A673 (cell line): ENCODE measurements around the gene ARMH3. TPM values are rescaled to one million over a fixed set of nuclear protein-coding genes. Genes with fewer than 3 reads are reported as not detected.

ENCODE experiments used
- BruUV-seq: library from RNA; stranded (reverse); fragments of 400-500 nt; replicated peaks from 2 replicates; lab custom pipeline; 2021; lab: Mats Ljungman, UMichigan
- CTCF ChIA-PET: fragments of 300-600 bp; sonication (Branson Sonifier 250); formaldehyde crosslinking; loops from one replicate; lab custom pipeline; 2022; ENCODE audit warnings: antibody characterized with exemption; lab: Charles Lee
- POLR2A ChIA-PET: fragments of 300-600 bp; sonication (Branson Sonifier 250); formaldehyde crosslinking; loops from one replicate; lab custom pipeline; 2022; ENCODE audit warnings: antibody characterized with exemption; ENCODE audit not compliant: low non-redundant PET; lab: Charles Lee
- DNase-seq: peaks from one replicate; pipeline ENCODE4 v3.0.0-alpha.2; 2015; ENCODE audit warnings: low spot score
- H3K27ac ChIP-seq: fragments of 200-600 bp; sonication (generic); 2 replicates; pipeline ENCODE4 v1.5.1; 2016; ENCODE audit warnings: mixed run types, low read depth, mild to moderate bottlenecking, mixed read lengths, antibody characterized with exemption, low read length; ENCODE audit not compliant: poor library complexity, severe bottlenecking
- H3K27me3 ChIP-seq: fragments of 200-600 bp; sonication (generic); replicated peaks from 2 replicates; pipeline ENCODE4 v1.6.1; 2017; ENCODE audit warnings: mixed run types, low read depth, mild to moderate bottlenecking, mixed read lengths, antibody characterized with exemption, low read length; ENCODE audit not compliant: insufficient read depth, poor library complexity
- H3K36me3 ChIP-seq: fragments of 200-600 bp; sonication (generic); 2 replicates; pipeline ENCODE4 v1.6.1; 2016; ENCODE audit warnings: mixed run types, mild to moderate bottlenecking, mixed read lengths, antibody characterized with exemption, low read length; ENCODE audit not compliant: insufficient read depth, poor library complexity, severe bottlenecking
- H3K4me1 ChIP-seq: fragments of 200-600 bp; sonication (generic); 2 replicates; pipeline ENCODE4 v1.6.1; 2017; ENCODE audit warnings: mixed run types, mild to moderate bottlenecking, mixed read lengths, antibody characterized with exemption, low read length; ENCODE audit not compliant: insufficient read depth, poor library complexity, severe bottlenecking
- H3K4me3 ChIP-seq: fragments of 200-600 bp; sonication (generic); 2 replicates; pipeline ENCODE4 v1.5.1; 2016; ENCODE audit warnings: low read depth, mixed run types, mild to moderate bottlenecking, mixed read lengths, low read length; ENCODE audit not compliant: poor library complexity, severe bottlenecking
- H3K9me3 ChIP-seq: fragments of 200-600 bp; sonication (generic); 2 replicates; pipeline ENCODE4 v1.6.1; 2016; ENCODE audit warnings: mixed run types, low read depth, mild to moderate bottlenecking, mixed read lengths, antibody characterized with exemption, low read length; ENCODE audit not compliant: poor library complexity, severe bottlenecking
- EZH2 ChIP-seq: fragments of 200-600 bp; sonication (generic); IDR thresholded peaks from 2 replicates; pipeline ENCODE4 v1.6.1; 2017; ENCODE audit warnings: borderline replicate concordance, low read depth, mild to moderate bottlenecking, mixed read lengths, antibody characterized with exemption, low read length; ENCODE audit not compliant: poor library complexity, severe bottlenecking
- intact Hi-C: fragments of 100-400 bp; cut with micrococcal nuclease; formaldehyde crosslinking; loops from one replicate; pipeline ENCODE4 v1.10.0; 2022; ENCODE audit not compliant: unreplicated experiment
- total RNA-seq: library from RNA; stranded (reverse); gene quantifications from 2 replicates; pipeline ENCODE4 v1.2.3, GENCODE V29; 2021
- TF ChIP-seq, protein P1 (sequence below): fragments of 300-800, 200-600 bp; sonication (generic); conservative IDR thresholded peaks from 2 replicates; pipeline ENCODE4 v1.5.1; 2017; ENCODE audit warnings: low read depth, mild to moderate bottlenecking, antibody characterized with exemption, low read length, moderate library complexity, mixed read lengths

Gene ARMH3
- total RNA-seq, 1 experiment from 2014 or later = 17.8 TPM

DNA sequence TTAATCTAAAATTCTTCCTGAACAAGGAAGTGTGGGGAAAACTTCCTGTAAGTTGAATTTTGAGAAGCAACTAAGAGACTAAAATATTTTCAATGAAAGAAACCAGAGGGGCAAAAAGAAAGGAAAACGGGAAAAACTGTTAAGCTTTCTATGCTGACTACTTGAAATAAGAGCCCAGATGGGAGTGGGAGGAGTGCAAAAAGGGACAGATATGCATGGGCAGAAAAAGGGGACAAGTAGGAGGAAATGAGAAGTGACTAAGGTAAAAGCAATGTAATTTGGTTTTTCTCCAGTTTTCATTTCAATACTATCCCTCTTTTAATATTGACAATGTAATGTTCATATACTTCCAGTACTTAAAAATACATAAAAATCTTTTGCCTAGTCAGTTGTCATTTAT is 248.8 kb downstream of the ARMH3 start:
- no peaks in the 10 kb centered on the region for H3K4me1 ChIP-seq
- TF ChIP-seq EZH2 = no peak
- TF ChIP-seq, protein P1, sequence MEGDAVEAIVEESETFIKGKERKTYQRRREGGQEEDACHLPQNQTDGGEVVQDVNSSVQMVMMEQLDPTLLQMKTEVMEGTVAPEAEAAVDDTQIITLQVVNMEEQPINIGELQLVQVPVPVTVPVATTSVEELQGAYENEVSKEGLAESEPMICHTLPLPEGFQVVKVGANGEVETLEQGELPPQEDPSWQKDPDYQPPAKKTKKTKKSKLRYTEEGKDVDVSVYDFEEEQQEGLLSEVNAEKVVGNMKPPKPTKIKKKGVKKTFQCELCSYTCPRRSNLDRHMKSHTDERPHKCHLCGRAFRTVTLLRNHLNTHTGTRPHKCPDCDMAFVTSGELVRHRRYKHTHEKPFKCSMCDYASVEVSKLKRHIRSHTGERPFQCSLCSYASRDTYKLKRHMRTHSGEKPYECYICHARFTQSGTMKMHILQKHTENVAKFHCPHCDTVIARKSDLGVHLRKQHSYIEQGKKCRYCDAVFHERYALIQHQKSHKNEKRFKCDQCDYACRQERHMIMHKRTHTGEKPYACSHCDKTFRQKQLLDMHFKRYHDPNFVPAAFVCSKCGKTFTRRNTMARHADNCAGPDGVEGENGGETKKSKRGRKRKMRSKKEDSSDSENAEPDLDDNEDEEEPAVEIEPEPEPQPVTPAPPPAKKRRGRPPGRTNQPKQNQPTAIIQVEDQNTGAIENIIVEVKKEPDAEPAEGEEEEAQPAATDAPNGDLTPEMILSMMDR = no peak
- H3K27ac ChIP-seq = no peak overlapping the region
- H3K4me3 ChIP-seq = no peak overlapping the region
- POLR2A ChIA-PET = no interaction called here
- H3K9me3 ChIP-seq = no peaks in the 10 kb centered on the region
- DNase-seq = no peak
- intact Hi-C loops = no loop called here
- no TSS peak for BruUV-seq
- no peaks in the 10 kb centered on the region for H3K27me3 ChIP-seq
- CTCF ChIA-PET = no interaction called here
- H3K36me3 ChIP-seq = peaks cover 98% of the 10 kb centered on the region

DNA sequence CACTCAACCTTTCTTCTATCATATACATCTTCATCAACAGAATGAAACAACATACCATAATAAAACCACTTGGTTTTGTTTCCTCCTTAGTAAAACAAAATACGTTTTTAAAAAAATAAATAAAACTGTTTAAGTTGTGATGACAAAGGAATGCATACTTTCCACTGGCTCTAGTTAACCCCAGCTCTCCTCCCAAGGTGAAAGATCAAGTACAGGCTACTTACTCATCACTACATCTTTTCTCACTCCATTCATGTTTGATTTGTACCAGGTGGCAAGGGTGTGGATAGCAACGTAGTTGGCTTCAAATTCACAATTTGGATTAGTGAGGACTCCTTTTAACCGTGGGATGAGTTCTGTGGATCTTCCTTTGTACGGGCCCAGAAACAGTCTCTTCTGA is 252.5 kb downstream of the ARMH3 start:
- POLR2A ChIA-PET = no interaction called here
- TF ChIP-seq, protein P1 = no peak
- no peak for TF ChIP-seq EZH2
- Histone ChIP-seq H3K9me3 (no peaks in the 10 kb centered on the region), H3K27ac (no peak overlapping the region), H3K27me3 (no peaks in the 10 kb centered on the region), H3K4me1 (no peaks in the 10 kb centered on the region), H3K4me3 (no peak overlapping the region), H3K36me3 (peaks cover 94% of the 10 kb centered on the region)
- CTCF ChIA-PET = no interaction called here
- DNase-seq = no peak
- intact Hi-C loops = no loop called here
- BruUV-seq = no TSS peak

DNA sequence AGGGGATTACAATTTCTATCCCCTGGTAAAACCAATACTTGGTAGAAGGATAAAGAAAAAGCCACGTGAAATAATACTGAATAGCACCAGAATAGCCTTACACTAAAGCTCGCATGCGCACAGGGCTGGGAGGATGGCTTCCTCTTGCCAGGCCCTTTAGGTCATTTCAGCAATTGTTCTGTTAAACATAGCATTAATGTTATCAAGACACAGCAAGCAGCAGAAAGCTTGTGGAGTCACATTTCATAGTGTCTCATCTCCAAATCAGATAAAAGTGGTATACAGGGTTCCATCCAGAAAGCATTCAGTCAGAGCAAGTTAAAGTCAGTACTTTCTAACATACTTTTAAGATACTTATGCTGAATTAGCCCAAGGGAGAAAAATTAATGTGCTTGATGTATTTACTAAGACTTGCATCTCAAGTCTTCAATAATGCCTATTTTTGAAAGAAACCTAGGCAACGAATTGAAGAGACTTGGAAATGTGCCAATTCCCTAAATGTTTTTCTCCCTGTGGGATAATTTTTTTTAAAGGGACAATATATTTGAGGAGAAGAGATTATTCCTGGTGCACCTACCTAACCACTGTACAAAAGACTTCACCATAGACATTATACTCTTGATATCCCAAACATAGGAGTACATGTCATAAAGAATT is 258.4 kb downstream of the ARMH3 start:
- no peaks in the 10 kb centered on the region for H3K9me3 ChIP-seq
- BruUV-seq = no TSS peak
- H3K36me3 ChIP-seq = peaks cover 93% of the 10 kb centered on the region
- TF ChIP-seq, protein P1 = no peak
- TF ChIP-seq EZH2 = no peak
- H3K4me1 ChIP-seq = no peaks in the 10 kb centered on the region
- H3K27ac ChIP-seq = no peak overlapping the region
- no peaks in the 10 kb centered on the region for H3K27me3 ChIP-seq
- CTCF ChIA-PET = interaction anchor here (0.9 kb wide), 1 partner anchor 16 kb away, joined by 4 read pairs; no protein-coding TSS in a partner anchor
- intact Hi-C loops = no loop called here
- no peak for DNase-seq
- H3K4me3 ChIP-seq = no peak overlapping the region
- POLR2A ChIA-PET = no interaction called here

Other genes starting within 250 kb of the ARMH3 start
- 109 and 114 TPM in 2 replicates for gene OGA, start 237.7 kb downstream of the ARMH3 start, total RNA-seq
- gene KCNIP2, start 212.4 kb downstream of the ARMH3 start, total RNA-seq = 0.86 and 2.8 TPM in 2 replicates
- 12.6 and 15.7 TPM in 2 replicates for gene HPS6, start 9.2 kb upstream of the ARMH3 start, total RNA-seq
- 78.5 and 82.4 TPM in 2 replicates for gene LDB1, start 64.2 kb upstream of the ARMH3 start, total RNA-seq
- gene PPRC1, start 76.9 kb upstream of the ARMH3 start, total RNA-seq = 93.8 and 103 TPM in 2 replicates
- gene NOLC1, start 96.2 kb upstream of the ARMH3 start, total RNA-seq = 194 and 225 TPM in 2 replicates
- gene ELOVL3, start 170.1 kb upstream of the ARMH3 start, total RNA-seq = 0.44 TPM in 1 of 2 replicates, not detected in the other
- gene PITX3, start 185.3 kb upstream of the ARMH3 start, total RNA-seq = not detected in 2 replicates
- gene GBF1, start 189.4 kb upstream of the ARMH3 start, total RNA-seq = 48.4 and 50.0 TPM in 2 replicates